GM12878 (cell line): Measurements from ENCODE around the gene GRK7.

Source experiments
- ETV6 ChIP-seq, 2 experiments: fragments of 450-650 bp in 1 of 2; IDR thresholded peaks in 1 of 2; conservative IDR thresholded peaks in 1 of 2; 2 replicates each; pipeline ENCODE4 v1.6.1; 2014; ENCODE audit warnings: antibody characterized with exemption in 1 of 2, borderline replicate concordance in 1 of 2, low read depth in 1 of 2, mild to moderate bottlenecking in 1 of 2, moderate library complexity in 1 of 2
- NFYA ChIP-seq: IDR thresholded peaks from 2 replicates; pipeline ENCODE4 v1.6.1; 2011; ENCODE audit warnings: low read depth, mild to moderate bottlenecking, low read length, improper control_type of control experiment, borderline replicate concordance
- NFYB ChIP-seq: IDR thresholded peaks from 2 replicates; pipeline ENCODE4 v1.6.1; 2011; ENCODE audit warnings: low read depth, mild to moderate bottlenecking, low read length, improper control_type of control experiment, moderate library complexity; ENCODE audit not compliant: insufficient read depth
- POLR2A ChIP-seq: IDR thresholded peaks from 2 replicates; pipeline ENCODE4 v1.6.1; 2011; ENCODE audit warnings: low read depth, mild to moderate bottlenecking, low read length
- PRDM15 ChIP-seq: fragments of 450-650 bp; formaldehyde crosslinking; IDR thresholded peaks from 2 replicates; pipeline ENCODE4 v1.4.0; 2020; ENCODE audit warnings: mild to moderate bottlenecking, moderate library complexity
- SP1 ChIP-seq: IDR thresholded peaks from one replicate; pipeline ENCODE4 v1.6.1; 2011; ENCODE audit warnings: low read depth, low read length
- TAF1 ChIP-seq: IDR thresholded peaks from 2 replicates; pipeline ENCODE4 v1.6.1; 2011; ENCODE audit warnings: mild to moderate bottlenecking, low read depth, low read length, borderline replicate concordance
- TF ChIP-seq, protein P1 (sequence below), 3 experiments: IDR thresholded peaks in 2 of 3; conservative IDR thresholded peaks in 1 of 3; 2 replicates each; pipeline ENCODE4 v1.5.1; 2011; ENCODE audit warnings: low read depth in 3 of 3, low read length in 3 of 3, mild to moderate bottlenecking in 3 of 3, control low read depth in 2 of 3, moderate library complexity in 2 of 3, inconsistent platforms in 1 of 3, mixed read lengths in 1 of 3; ENCODE audit not compliant: control insufficient read depth in 2 of 3, insufficient read depth in 1 of 3; ENCODE audit errors: extremely low read depth in 1 of 3
- TF ChIP-seq, protein P2 (sequence below): IDR thresholded peaks from 2 replicates; pipeline ENCODE4 v1.6.1; 2011; ENCODE audit warnings: mild to moderate bottlenecking, low read depth, low read length, moderate library complexity; ENCODE audit not compliant: insufficient replicate concordance
- TF ChIP-seq, protein P3 (sequence below): fragments of 450-650 bp; IDR thresholded peaks from 2 replicates; pipeline ENCODE4 v1.6.1; 2017; ENCODE audit warnings: mild to moderate bottlenecking

DNA sequence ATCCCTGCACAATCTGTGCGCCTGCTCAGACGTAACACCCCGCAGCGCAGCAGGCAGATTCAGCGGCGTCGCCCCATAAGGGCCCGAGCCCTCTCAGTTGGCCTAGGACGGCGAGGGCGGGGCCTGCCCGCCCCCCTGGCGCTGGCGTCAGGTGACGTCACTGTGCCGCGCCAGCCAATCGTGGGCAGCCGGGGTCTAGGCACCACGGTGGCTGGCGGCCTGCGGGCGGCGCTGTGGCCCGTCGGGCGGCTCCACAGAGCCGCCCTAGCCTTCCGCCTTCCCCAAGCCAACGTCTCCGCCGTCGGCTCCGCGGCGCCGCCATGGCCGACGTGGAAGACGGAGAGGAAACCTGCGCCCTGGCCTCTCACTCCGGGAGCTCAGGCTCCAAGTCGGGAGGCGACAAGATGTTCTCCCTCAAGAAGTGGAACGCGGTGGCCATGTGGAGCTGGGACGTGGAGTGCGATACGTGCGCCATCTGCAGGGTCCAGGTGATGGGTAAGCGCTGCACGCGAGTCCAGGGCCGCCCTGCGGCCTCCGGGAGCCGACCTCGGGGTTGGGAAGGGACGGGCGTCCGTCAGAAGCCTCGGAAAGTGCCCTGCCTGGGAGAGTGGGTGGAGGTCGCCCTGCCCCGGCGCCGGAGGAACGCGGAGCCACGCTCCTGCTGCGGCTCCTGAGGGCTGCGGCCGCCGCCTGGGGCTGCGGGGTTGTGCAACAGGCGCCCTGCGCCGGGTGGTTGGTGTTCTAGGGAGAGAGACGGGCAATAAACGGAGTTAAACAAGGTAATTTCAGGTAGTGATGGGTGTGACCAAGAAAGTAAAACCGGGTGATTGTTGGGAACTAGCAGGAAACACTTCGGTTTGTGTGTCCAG is 25.0 kb upstream of the GRK7 start, which contains the start of gene RNF7:
- TF ChIP-seq POLR2A (peak; percentile 97), NFYB (peak; percentile 88), TAF1 (peak; percentile 67), NFYA (no peak; the same call in 1 of the 2 replicates), SP1 (peak; percentile 84), PRDM15 (CRISPR knock-in tag) (no peak), ETV6 (conservative IDR thresholded peaks at IDR 0.05 in 1 of 2, IDR thresholded peaks at IDR 0.05 in 1 of 2; ENCODE audit: borderline replicate concordance in 1 of 2, low read depth in 1 of 2) (peak in 1 of 2 experiments; percentile 0; a peak in 1 of 4 replicates)
- TF ChIP-seq, protein P1, sequence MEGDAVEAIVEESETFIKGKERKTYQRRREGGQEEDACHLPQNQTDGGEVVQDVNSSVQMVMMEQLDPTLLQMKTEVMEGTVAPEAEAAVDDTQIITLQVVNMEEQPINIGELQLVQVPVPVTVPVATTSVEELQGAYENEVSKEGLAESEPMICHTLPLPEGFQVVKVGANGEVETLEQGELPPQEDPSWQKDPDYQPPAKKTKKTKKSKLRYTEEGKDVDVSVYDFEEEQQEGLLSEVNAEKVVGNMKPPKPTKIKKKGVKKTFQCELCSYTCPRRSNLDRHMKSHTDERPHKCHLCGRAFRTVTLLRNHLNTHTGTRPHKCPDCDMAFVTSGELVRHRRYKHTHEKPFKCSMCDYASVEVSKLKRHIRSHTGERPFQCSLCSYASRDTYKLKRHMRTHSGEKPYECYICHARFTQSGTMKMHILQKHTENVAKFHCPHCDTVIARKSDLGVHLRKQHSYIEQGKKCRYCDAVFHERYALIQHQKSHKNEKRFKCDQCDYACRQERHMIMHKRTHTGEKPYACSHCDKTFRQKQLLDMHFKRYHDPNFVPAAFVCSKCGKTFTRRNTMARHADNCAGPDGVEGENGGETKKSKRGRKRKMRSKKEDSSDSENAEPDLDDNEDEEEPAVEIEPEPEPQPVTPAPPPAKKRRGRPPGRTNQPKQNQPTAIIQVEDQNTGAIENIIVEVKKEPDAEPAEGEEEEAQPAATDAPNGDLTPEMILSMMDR (IDR thresholded peaks at IDR 0.05 in 2 of 3, conservative IDR thresholded peaks at IDR 0.05 in 1 of 3; ENCODE audit: control insufficient read depth in 2 of 3, extremely low read depth in 1 of 3, insufficient read depth in 1 of 3, low read depth in 3 of 3, low read length in 3 of 3): peak; percentile 79 to 98 (median 94); a peak in 5 of 6 replicates
- TF ChIP-seq, protein P2, sequence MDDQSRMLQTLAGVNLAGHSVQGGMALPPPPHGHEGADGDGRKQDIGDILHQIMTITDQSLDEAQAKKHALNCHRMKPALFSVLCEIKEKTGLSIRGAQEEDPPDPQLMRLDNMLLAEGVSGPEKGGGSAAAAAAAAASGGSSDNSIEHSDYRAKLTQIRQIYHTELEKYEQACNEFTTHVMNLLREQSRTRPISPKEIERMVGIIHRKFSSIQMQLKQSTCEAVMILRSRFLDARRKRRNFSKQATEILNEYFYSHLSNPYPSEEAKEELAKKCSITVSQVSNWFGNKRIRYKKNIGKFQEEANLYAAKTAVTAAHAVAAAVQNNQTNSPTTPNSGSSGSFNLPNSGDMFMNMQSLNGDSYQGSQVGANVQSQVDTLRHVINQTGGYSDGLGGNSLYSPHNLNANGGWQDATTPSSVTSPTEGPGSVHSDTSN: no peak
- TF ChIP-seq, protein P3, sequence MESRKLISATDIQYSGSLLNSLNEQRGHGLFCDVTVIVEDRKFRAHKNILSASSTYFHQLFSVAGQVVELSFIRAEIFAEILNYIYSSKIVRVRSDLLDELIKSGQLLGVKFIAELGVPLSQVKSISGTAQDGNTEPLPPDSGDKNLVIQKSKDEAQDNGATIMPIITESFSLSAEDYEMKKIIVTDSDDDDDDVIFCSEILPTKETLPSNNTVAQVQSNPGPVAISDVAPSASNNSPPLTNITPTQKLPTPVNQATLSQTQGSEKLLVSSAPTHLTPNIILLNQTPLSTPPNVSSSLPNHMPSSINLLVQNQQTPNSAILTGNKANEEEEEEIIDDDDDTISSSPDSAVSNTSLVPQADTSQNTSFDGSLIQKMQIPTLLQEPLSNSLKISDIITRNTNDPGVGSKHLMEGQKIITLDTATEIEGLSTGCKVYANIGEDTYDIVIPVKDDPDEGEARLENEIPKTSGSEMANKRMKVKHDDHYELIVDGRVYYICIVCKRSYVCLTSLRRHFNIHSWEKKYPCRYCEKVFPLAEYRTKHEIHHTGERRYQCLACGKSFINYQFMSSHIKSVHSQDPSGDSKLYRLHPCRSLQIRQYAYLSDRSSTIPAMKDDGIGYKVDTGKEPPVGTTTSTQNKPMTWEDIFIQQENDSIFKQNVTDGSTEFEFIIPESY: no peak
